Common myeloid progenitor, CD34-positive (primary cell): Measurements from ENCODE around the gene NCAPG2.
"Not testable (repeated sequence)": the region's sequence is repeated elsewhere in the genome, so short reads cannot be mapped to it uniquely, and the experiment has no call there.

ENCODE experiments used
- CTCF ChIA-PET: fragments of 350-600 bp; sonication (Branson Sonifier 250); formaldehyde crosslinking; loops from one replicate; lab custom pipeline; 2021; ENCODE audit warnings: antibody characterized with exemption; lab: Charles Lee
- POLR2A ChIA-PET: fragments of 350-600 bp; sonication (Branson Sonifier 250); formaldehyde crosslinking; loops from one replicate; lab custom pipeline; 2021; ENCODE audit warnings: antibody characterized with exemption; lab: Charles Lee
- DNase-seq, 3 donors: peaks; one replicate each; pipeline versions ENCODE4 v3.0.0 to v3.0.0-alpha.2; 2013
- H3K27ac ChIP-seq, 2 experiments: 1 replicate in 1 of 2; 2 replicates in 1 of 2; pipeline ENCODE4 v1.7.0; 2013; ENCODE audit warnings: inconsistent platforms in 2 of 2, low read length in 2 of 2, mild to moderate bottlenecking in 2 of 2, low read depth in 1 of 2, moderate library complexity in 1 of 2; ENCODE audit not compliant: severe bottlenecking in 2 of 2, insufficient read depth in 1 of 2, poor library complexity in 1 of 2
- H3K27me3 ChIP-seq, 5 experiments: replicated peaks in 2 of 5; 1 replicate in 3 of 5; 2 replicates in 2 of 5; pipeline versions ENCODE4 v1.6.1 to v1.7.0; 2013; ENCODE audit warnings: low read length in 4 of 5, mild to moderate bottlenecking in 2 of 5, moderate library complexity in 2 of 5, inconsistent platforms in 1 of 5; ENCODE audit not compliant: insufficient read depth in 5 of 5, control insufficient read depth in 4 of 5
- H3K36me3 ChIP-seq, 4 experiments: 1 replicate in 2 of 4; 2 replicates in 2 of 4; pipeline versions ENCODE4 v1.6.1 to v1.7.0; 2013; ENCODE audit warnings: low read length in 3 of 4, control low read depth in 1 of 4, mild to moderate bottlenecking in 1 of 4; ENCODE audit not compliant: control insufficient read depth in 4 of 4, insufficient read depth in 4 of 4
- H3K4me1 ChIP-seq, 4 experiments: 1 replicate in 3 of 4; 2 replicates in 1 of 4; pipeline versions ENCODE4 v1.6.1 to v1.7.1; 2013; ENCODE audit warnings: low read length in 3 of 4, mild to moderate bottlenecking in 3 of 4, control low read depth in 1 of 4, inconsistent platforms in 1 of 4, moderate library complexity in 1 of 4; ENCODE audit not compliant: control insufficient read depth in 4 of 4, insufficient read depth in 4 of 4; ENCODE audit errors: control extremely low read depth in 1 of 4
- H3K4me3 ChIP-seq, 7 experiments: 1 replicate in 4 of 7; 2 replicates in 3 of 7; pipeline versions ENCODE4 v1.5.1 to v1.7.0; 2013; ENCODE audit warnings: mild to moderate bottlenecking in 7 of 7, low read length in 6 of 7, moderate library complexity in 6 of 7, inconsistent platforms in 2 of 7, low read depth in 2 of 7, control low read depth in 1 of 7; ENCODE audit not compliant: insufficient read depth in 4 of 7, control insufficient read depth in 1 of 7; ENCODE audit errors: extremely low read depth in 1 of 7
- H3K9me3 ChIP-seq, 5 experiments: 1 replicate in 4 of 5; 2 replicates in 1 of 5; pipeline versions ENCODE4 v1.6.1 to v1.7.1; 2013; ENCODE audit warnings: low read length in 4 of 5, mild to moderate bottlenecking in 2 of 5, inconsistent platforms in 1 of 5, low read depth in 1 of 5, moderate library complexity in 1 of 5; ENCODE audit not compliant: control insufficient read depth in 4 of 5, insufficient read depth in 2 of 5; ENCODE audit errors: control extremely low read depth in 1 of 5
- WGBS: methylation state at CpG from one replicate; pipeline ENCODE4 v1.1.5; 2013; ENCODE audit not compliant: insufficient coverage; 5-methylcytosine and 5-hydroxymethylcytosine counted together

NCAPG2 gene

GRCh38 chr7:158702196-158702595, 2.4 kb downstream of the NCAPG2 start:
- H3K4me3 ChIP-seq, result no peak overlapping the region
- H3K27ac ChIP-seq, result no peak overlapping the region
- H3K27me3 ChIP-seq, result no peaks in the 10 kb centered on the region
- ChIA-PET CTCF (interaction anchor here (0.9 kb wide), 1 partner anchor 32 kb away, joined by 4 read pairs; no protein-coding TSS in a partner anchor), POLR2A (no interaction called here)
- H3K36me3 ChIP-seq, result peaks cover 0 to 38% (median 8%) of the 10 kb centered on the region in 4 experiments
- no peak for DNase-seq
- 76% methylated on average over 3 of the region's 4 CpGs for WGBS
- H3K4me1 ChIP-seq, result peaks cover 2 to 31% (median 23%) of the 10 kb centered on the region in 4 experiments
- H3K9me3 ChIP-seq, result peaks cover 0 to 2% (median 0%) of the 10 kb centered on the region in 5 experiments

- DNase-seq, result no peak
- H3K27ac ChIP-seq, result no peak overlapping the region
- peaks cover 0 to 55% (median 9%) of the 10 kb centered on the region in 4 experiments for H3K36me3 ChIP-seq
- peaks cover 0 to 32% (median 23%) of the 10 kb centered on the region in 4 experiments for H3K4me1 ChIP-seq
- H3K27me3 ChIP-seq, result no peaks in the 10 kb centered on the region
- WGBS, result no CpG with 5 or more reads among the region's 5 CpGs
- POLR2A ChIA-PET, result no interaction called here
- H3K9me3 ChIP-seq, result no peaks in the 10 kb centered on the region
- H3K4me3 ChIP-seq, result no peak overlapping the region
- CTCF ChIA-PET, result interaction anchor here (1.1 to 1.4 kb wide), 3 partner anchors 10 to 41 kb away, joined by 3 to 7 read pairs (median 5); no protein-coding TSS in a partner anchor
These were observed 4.6 kb downstream of the NCAPG2 start for GRCh38 chr7:158700008-158700407.

DNA sequence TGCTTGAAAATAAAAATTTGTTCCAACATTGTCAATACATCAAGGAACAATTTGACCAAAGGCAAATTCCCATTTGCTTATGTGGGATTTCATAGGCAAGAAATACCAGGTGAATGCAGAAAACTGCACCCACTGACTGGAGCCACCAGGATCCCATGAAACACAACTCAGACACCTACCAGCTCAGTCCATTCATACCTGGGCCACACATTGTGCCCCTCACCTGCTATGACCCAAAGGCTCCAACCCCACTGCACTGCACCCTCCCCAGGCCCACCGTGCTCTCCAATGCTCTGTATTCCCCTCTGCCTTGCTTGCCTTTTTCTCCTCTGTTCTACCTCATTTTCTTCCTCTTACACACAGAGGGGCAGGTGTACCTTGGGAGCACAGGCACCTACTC, 5.3 kb downstream of the NCAPG2 start:
- Histone ChIP-seq H3K27me3 (no peaks in the 10 kb centered on the region), H3K4me3 (no peak overlapping the region), H3K4me1 (peaks cover 0 to 35% (median 25%) of the 10 kb centered on the region in 4 experiments), H3K9me3 (no peaks in the 10 kb centered on the region), H3K27ac (no peak overlapping the region), H3K36me3 (peaks cover 0 to 58% (median 9%) of the 10 kb centered on the region in 4 experiments)
- ChIA-PET POLR2A (no interaction called here), CTCF (interaction anchor here (1.2 kb wide), 1 partner anchor 13 kb away, joined by 3 read pairs; no protein-coding TSS in a partner anchor)
- 40% methylated on average over 1 of the region's 1 CpG for WGBS
- no peak for DNase-seq

- H3K27me3 ChIP-seq, result no peaks in the 10 kb centered on the region
- H3K27ac ChIP-seq, result no peak overlapping the region
- H3K4me1 ChIP-seq, result peaks cover 0 to 33% (median 24%) of the 10 kb centered on the region in 4 experiments
- peaks cover 0 to 64% (median 9%) of the 10 kb centered on the region in 4 experiments for H3K36me3 ChIP-seq
- no peak overlapping the region for H3K4me3 ChIP-seq
- ChIA-PET POLR2A (no interaction called here), CTCF (interaction anchor here (0.6 to 4.8 kb wide), 6 partner anchors 11 to 42 kb away, joined by 3 to 57 read pairs (median 9); no protein-coding TSS in a partner anchor)
- no peaks in the 10 kb centered on the region for H3K9me3 ChIP-seq
- WGBS, result 91% methylated on average over 2 of the region's 3 CpGs
- no peak for DNase-seq
These were observed 5.9 kb downstream of the NCAPG2 start for GRCh38 chr7:158698657-158699195.

- H3K27me3 ChIP-seq, POLR2A ChIA-PET, H3K27ac ChIP-seq, DNase-seq, H3K9me3 ChIP-seq, H3K4me3 ChIP-seq: not testable (repeated sequence)
- peaks cover 0 to 23% (median 18%) of the 10 kb centered on the region in 4 experiments for H3K4me1 ChIP-seq
- peaks cover 0 to 73% (median 12%) of the 10 kb centered on the region in 4 experiments for H3K36me3 ChIP-seq
- CTCF ChIA-PET, result interaction anchor here (0.6 to 4.8 kb wide), 9 partner anchors 12 to 189 kb away, joined by 3 to 57 read pairs (median 4); no protein-coding TSS in a partner anchor
- WGBS, result no CpG with 5 or more reads among the region's 2 CpGs
These were observed 7.0 kb downstream of the NCAPG2 start for GRCh38 chr7:158697597-158697996.

GRCh38 chr7:158695726-158696452, 8.7 kb downstream of the NCAPG2 start:
- H3K4me3 ChIP-seq, result peak overlapping the region in 2 of 7 experiments; percentile 23 to 61

More at GRCh38 chr7:158695726-158696452, 8.7 kb downstream of the NCAPG2 start:
- Histone ChIP-seq H3K36me3 (peaks cover 2 to 74% (median 14%) of the 10 kb centered on the region in 4 experiments), H3K27me3 (no peaks in the 10 kb centered on the region), H3K9me3 (no peaks in the 10 kb centered on the region), H3K4me1 (peaks cover 0 to 23% (median 17%) of the 10 kb centered on the region in 4 experiments), H3K27ac (no peak overlapping the region)
- ChIA-PET POLR2A (no interaction called here), CTCF (interaction anchor here (0.6 to 4.8 kb wide), 25 partner anchors 9 to 396 kb away, joined by 3 to 57 read pairs (median 4); partner anchors contain the start of gene NCAPG2)
- peak; percentile 90 to 95 (median 94) for DNase-seq
- 66% methylated on average over 7 of the region's 10 CpGs for WGBS
